ENCODE data around the gene EBLN1. TPM values are rescaled to one million over a fixed set of nuclear protein-coding genes. Genes with fewer than 3 reads are reported as not detected.

EBLN1 gene
- total RNA-seq (2021): not detected in 2 replicates
- long read RNA-seq: 0 reads

DNA sequence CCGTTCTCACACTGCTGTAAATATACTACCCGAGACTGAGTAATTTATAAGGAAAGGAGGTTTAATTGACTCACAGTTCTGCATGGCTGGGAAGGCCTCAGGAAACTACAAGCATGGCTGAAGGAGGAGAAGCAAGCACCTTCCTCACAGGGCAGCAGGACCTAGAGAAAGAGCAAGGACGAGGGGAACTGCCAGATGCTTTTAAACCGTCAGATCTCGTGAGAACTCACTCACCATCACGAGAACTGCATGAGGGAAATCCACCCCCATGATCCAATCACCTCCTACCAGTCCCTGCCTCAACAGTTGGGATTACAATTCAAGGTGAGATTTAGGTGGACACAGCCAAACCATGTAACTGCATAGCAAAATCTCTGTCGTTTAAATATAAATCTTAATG, at the start of gene EBLN1:
Gene EBLN1 (minus strand): TSS at position 174 of the 400 bp plus-strand sequence. CDS start 8,032 bp downstream, outside the sequence.
- no peaks in the 10 kb centered on the region for H3K27me3 ChIP-seq (ENCODE audit: insufficient read depth, low read length)
- no peak within 1 kb of the TSS for H3K14ac ChIP-seq (ENCODE audit: insufficient read depth, low read length)
- no peak within 1 kb of the TSS for H3K4ac ChIP-seq (ENCODE audit: low read depth, low read length)
- no peak within 1 kb of the TSS for H3K23ac ChIP-seq (ENCODE audit: insufficient read length, low read depth, low read length)
- no peak within 1 kb of the TSS for H2BK5ac ChIP-seq (ENCODE audit: insufficient read length, low read length)
- no peak within 1 kb of the TSS for H2BK12ac ChIP-seq (ENCODE audit: insufficient read length, low read depth, low read length)
- TF ChIP-seq, protein P1, sequence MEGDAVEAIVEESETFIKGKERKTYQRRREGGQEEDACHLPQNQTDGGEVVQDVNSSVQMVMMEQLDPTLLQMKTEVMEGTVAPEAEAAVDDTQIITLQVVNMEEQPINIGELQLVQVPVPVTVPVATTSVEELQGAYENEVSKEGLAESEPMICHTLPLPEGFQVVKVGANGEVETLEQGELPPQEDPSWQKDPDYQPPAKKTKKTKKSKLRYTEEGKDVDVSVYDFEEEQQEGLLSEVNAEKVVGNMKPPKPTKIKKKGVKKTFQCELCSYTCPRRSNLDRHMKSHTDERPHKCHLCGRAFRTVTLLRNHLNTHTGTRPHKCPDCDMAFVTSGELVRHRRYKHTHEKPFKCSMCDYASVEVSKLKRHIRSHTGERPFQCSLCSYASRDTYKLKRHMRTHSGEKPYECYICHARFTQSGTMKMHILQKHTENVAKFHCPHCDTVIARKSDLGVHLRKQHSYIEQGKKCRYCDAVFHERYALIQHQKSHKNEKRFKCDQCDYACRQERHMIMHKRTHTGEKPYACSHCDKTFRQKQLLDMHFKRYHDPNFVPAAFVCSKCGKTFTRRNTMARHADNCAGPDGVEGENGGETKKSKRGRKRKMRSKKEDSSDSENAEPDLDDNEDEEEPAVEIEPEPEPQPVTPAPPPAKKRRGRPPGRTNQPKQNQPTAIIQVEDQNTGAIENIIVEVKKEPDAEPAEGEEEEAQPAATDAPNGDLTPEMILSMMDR (conservative IDR thresholded peaks at IDR 0.05): no peak
- peaks cover 3% of the 10 kb centered on the region for H3K27me3 Mint-ChIP-seq (ENCODE audit: low read depth)
- H3K9me3 ChIP-seq (ENCODE audit: control insufficient read depth, low read depth, low read length): no peaks in the 10 kb centered on the region
- no peak within 1 kb of the TSS for H4K91ac ChIP-seq (ENCODE audit: insufficient read length, low read depth, low read length)
- 0 out of 4 replicates have a peak, but pooled peaks cover 0 to 2% of the 10 kb centered on the region in 2 experiments for H3K4me1 Mint-ChIP-seq
- no peaks in the 10 kb centered on the region for H4K20me1 ChIP-seq (ENCODE audit: control insufficient read depth, insufficient read depth, insufficient read length)
- H3K9ac ChIP-seq (ENCODE audit: extremely low read depth, insufficient read length, low read length): no peak within 1 kb of the TSS
- H3K27ac Mint-ChIP-seq: no peak within 1 kb of the TSS
- H3K4me2 ChIP-seq (ENCODE audit: insufficient read depth, insufficient read length, low read length): no peak within 1 kb of the TSS
- no CpG with 5 or more reads among the region's 7 CpGs for WGBS (ENCODE audit: extremely low coverage, insufficient read length, low lambda C conversion rate)
- no peak within 1 kb of the TSS for H4K5ac ChIP-seq (ENCODE audit: insufficient read length, low read depth, low read length)
- H4K8ac ChIP-seq (replicated peaks; ENCODE audit: insufficient read length, low read depth, low read length): no peak within 1 kb of the TSS
- H2BK15ac ChIP-seq (ENCODE audit: low read depth, low read length): no peak within 1 kb of the TSS
- no peak within 1 kb of the TSS for H3K4me3 Mint-ChIP-seq
- no peaks in the 10 kb centered on the region for H3K4me1 ChIP-seq (ENCODE audit: insufficient read depth, low read length)
- H2AK5ac ChIP-seq (ENCODE audit: insufficient read length, low read length): no peak within 1 kb of the TSS
- H3K79me1 ChIP-seq (ENCODE audit: insufficient read depth, low read depth, low read length, poor library complexity, severe bottlenecking): no peaks in the 10 kb centered on the region
- H2BK20ac ChIP-seq (ENCODE audit: low read depth, low read length, poor library complexity, severe bottlenecking): no peak within 1 kb of the TSS
- H3K9me3 Mint-ChIP-seq: no peaks in the 10 kb centered on the region
- H2BK120ac ChIP-seq (ENCODE audit: low read depth, low read length, poor library complexity, severe bottlenecking): no peak within 1 kb of the TSS
- peak within 1 kb of the TSS; percentile 49 for H2AFZ ChIP-seq (ENCODE audit: low read length)
- no peaks in the 10 kb centered on the region for H3K36me3 Mint-ChIP-seq (ENCODE audit: insufficient read depth in 1 of 3, low read depth in 3 of 3)
- DNase-seq: no peak
- no peak within 1 kb of the TSS for H3K27ac ChIP-seq (ENCODE audit: insufficient read length, low read depth, low read length)
- no peaks in the 10 kb centered on the region for H3K79me2 ChIP-seq (ENCODE audit: insufficient read depth, low read length)
- no peak within 1 kb of the TSS for H3T11ph ChIP-seq (ENCODE audit: low read length)
- H3K18ac ChIP-seq (ENCODE audit: insufficient read length, low read depth, low read length): no peak within 1 kb of the TSS
- H3K56ac ChIP-seq (ENCODE audit: insufficient read length, low read depth, low read length): no peak within 1 kb of the TSS
- H3K23me2 ChIP-seq (ENCODE audit: insufficient read length, low read depth, low read length, poor library complexity, severe bottlenecking): no peaks in the 10 kb centered on the region

All from H9 (cell line).